Neuronal stem cell (in vitro differentiated cells): ENCODE results near the gene SEC23A.

Experiments
- DNase-seq: peaks from one replicate; pipeline ENCODE4 v3.0.0-alpha.2; 2013; ENCODE audit warnings: low spot score
- H2AFZ ChIP-seq: one replicate; pipeline ENCODE4 v1.6.1; 2013; ENCODE audit warnings: mild to moderate bottlenecking, low read length, inconsistent platforms
- H2AK5ac ChIP-seq: 2 replicates; pipeline ENCODE4 v1.6.1; 2013; ENCODE audit warnings: low read depth, mild to moderate bottlenecking, inconsistent platforms, low read length, moderate library complexity, mixed read lengths
- H2BK120ac ChIP-seq: 2 replicates; pipeline ENCODE4 v1.6.1; 2013; ENCODE audit warnings: low read depth, mild to moderate bottlenecking, inconsistent platforms, low read length, moderate library complexity, mixed read lengths
- H2BK12ac ChIP-seq: one replicate; pipeline ENCODE4 v1.6.1; 2013; ENCODE audit warnings: low read length, inconsistent platforms
- H2BK15ac ChIP-seq: 2 replicates; pipeline ENCODE4 v1.6.1; 2013; ENCODE audit warnings: mild to moderate bottlenecking, low read length, inconsistent platforms, mixed read lengths
- H2BK5ac ChIP-seq: one replicate; pipeline ENCODE4 v1.6.1; 2013; ENCODE audit warnings: inconsistent platforms, mild to moderate bottlenecking, low read length, moderate library complexity
- H3K14ac ChIP-seq: one replicate; pipeline ENCODE4 v1.6.1; 2013; ENCODE audit warnings: low read length, inconsistent platforms
- H3K18ac ChIP-seq: 2 replicates; pipeline ENCODE4 v1.6.1; 2013; ENCODE audit warnings: low read length, inconsistent platforms
- H3K23ac ChIP-seq: 2 replicates; pipeline ENCODE4 v1.6.1; 2013; ENCODE audit warnings: low read depth, mild to moderate bottlenecking, mixed read lengths, low read length, inconsistent platforms; ENCODE audit not compliant: poor library complexity
- H3K27ac ChIP-seq: replicated peaks from 3 replicates; pipeline ENCODE4 v1.5.1; 2013; ENCODE audit warnings: low read length, inconsistent platforms
- H3K27me3 ChIP-seq, 3 experiments: 2 replicates each; pipeline ENCODE4 v1.6.1; 2013; ENCODE audit warnings: low read length in 3 of 3, mild to moderate bottlenecking in 2 of 3, inconsistent platforms in 1 of 3, low read depth in 1 of 3, mixed read lengths in 1 of 3, moderate library complexity in 1 of 3; ENCODE audit not compliant: control insufficient read depth in 3 of 3, insufficient read depth in 3 of 3
- H3K36me3 ChIP-seq, 2 donors: replicated peaks in 1 of 2; 2 replicates each; pipeline ENCODE4 v1.6.1; 2013; ENCODE audit warnings: low read length in 2 of 2; ENCODE audit not compliant: control insufficient read depth in 2 of 2, insufficient read depth in 2 of 2
- H3K4ac ChIP-seq: 2 replicates; pipeline ENCODE4 v1.6.1; 2013; ENCODE audit warnings: inconsistent platforms, mild to moderate bottlenecking, low read length, moderate library complexity
- H3K4me1 ChIP-seq, 2 donors: 1 replicate in 1 of 2; 2 replicates in 1 of 2; pipeline ENCODE4 v1.6.1; 2013; ENCODE audit warnings: low read length in 2 of 2, low read depth in 1 of 2; ENCODE audit not compliant: control insufficient read depth in 2 of 2, insufficient read depth in 1 of 2
- H3K4me2 ChIP-seq: one replicate; pipeline ENCODE4 v1.6.1; 2013; ENCODE audit warnings: mild to moderate bottlenecking, low read length, inconsistent platforms; ENCODE audit not compliant: insufficient read depth, poor library complexity, severe bottlenecking
- H3K4me3 ChIP-seq, 2 donors: 2 replicates each; pipeline ENCODE4 v1.5.1; 2013; ENCODE audit warnings: low read length in 2 of 2, mild to moderate bottlenecking in 2 of 2, inconsistent platforms in 1 of 2, moderate library complexity in 1 of 2
- H3K79me1 ChIP-seq: one replicate; pipeline ENCODE4 v1.6.1; 2013; ENCODE audit warnings: low read depth, mild to moderate bottlenecking, inconsistent platforms, low read length, moderate library complexity
- H3K9ac ChIP-seq: one replicate; pipeline ENCODE4 v1.6.1; 2013; ENCODE audit warnings: mild to moderate bottlenecking, low read depth, low read length, inconsistent platforms; ENCODE audit not compliant: poor library complexity
- H3K9me3 ChIP-seq, 2 donors: replicated peaks in 1 of 2; 2 replicates each; pipeline versions ENCODE3 to v1.6.1; 2013; ENCODE audit warnings: low read length in 2 of 2, mild to moderate bottlenecking in 2 of 2, inconsistent platforms in 1 of 2, low read depth in 1 of 2, mixed read lengths in 1 of 2, moderate library complexity in 1 of 2; ENCODE audit not compliant: control insufficient read depth in 2 of 2, insufficient read depth in 1 of 2
- H4K8ac ChIP-seq: one replicate; pipeline ENCODE4 v1.6.1; 2013; ENCODE audit warnings: low read depth, mild to moderate bottlenecking, inconsistent platforms, low read length, moderate library complexity
- H4K91ac ChIP-seq: one replicate; pipeline ENCODE4 v1.6.1; 2013; ENCODE audit warnings: low read length, low read depth, mild to moderate bottlenecking, inconsistent platforms; ENCODE audit not compliant: poor library complexity
- WGBS, 2 donors: extraction: QIAGEN DNeasy Blood & Tissue Kit; methylation state at CpG; one replicate each; pipeline ENCODE4 v1.1.7; 2013; ENCODE audit warnings: missing lambda C conversion rate in 2 of 2, mixed read lengths in 1 of 2; ENCODE audit not compliant: insufficient read length in 2 of 2, insufficient replicate concordance in 1 of 2; ENCODE audit errors: extremely low coverage in 2 of 2; 5-methylcytosine and 5-hydroxymethylcytosine counted together

The SEC23A gene

DNA sequence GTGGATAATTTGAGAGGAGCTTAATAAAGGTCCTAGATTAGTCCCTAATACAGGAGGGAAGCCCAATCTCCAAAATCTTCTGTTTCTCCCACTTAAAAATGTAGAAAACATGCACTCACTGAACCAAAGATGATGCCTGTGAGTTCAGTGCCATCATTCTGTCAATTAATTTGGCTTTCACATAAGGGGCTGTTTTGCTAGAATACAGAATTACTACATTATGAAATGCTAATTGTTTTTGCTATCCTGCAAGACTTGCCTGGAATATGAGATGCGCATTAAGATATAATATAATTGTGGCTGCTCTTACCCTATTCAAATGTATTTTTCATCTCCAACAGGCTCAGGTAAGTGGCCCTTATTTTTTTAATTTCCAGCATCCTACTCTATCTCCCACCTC, 111.7 kb downstream of the SEC23A start:
- Histone ChIP-seq H3K23ac (no peak overlapping the region), H3K36me3 (no peaks in the 10 kb centered on the region), H3K79me1 (no peaks in the 10 kb centered on the region), H3K4me1 (peaks cover 0 to 5% of the 10 kb centered on the region in 2 donors), H3K4ac (no peak overlapping the region), H2BK120ac (no peak overlapping the region), H2BK12ac (no peak overlapping the region), H4K91ac (no peak overlapping the region), H2BK5ac (no peak overlapping the region), H3K4me3 (no peak overlapping the region), H2AFZ (no peak overlapping the region), H2AK5ac (no peak overlapping the region), H3K27me3 (no peaks in the 10 kb centered on the region), H2BK15ac (no peak overlapping the region), H3K9me3 (peaks cover 0 to 2% of the 10 kb centered on the region in 2 donors), H3K18ac (no peak overlapping the region), H3K27ac (no peak overlapping the region), H3K9ac (no peak overlapping the region), H4K8ac (no peak overlapping the region), H3K4me2 (no peak overlapping the region), H3K14ac (no peak overlapping the region)
- no peak for DNase-seq
- WGBS, 2 donors, result no CpG with 5 or more reads among the region's 1 CpG

DNA sequence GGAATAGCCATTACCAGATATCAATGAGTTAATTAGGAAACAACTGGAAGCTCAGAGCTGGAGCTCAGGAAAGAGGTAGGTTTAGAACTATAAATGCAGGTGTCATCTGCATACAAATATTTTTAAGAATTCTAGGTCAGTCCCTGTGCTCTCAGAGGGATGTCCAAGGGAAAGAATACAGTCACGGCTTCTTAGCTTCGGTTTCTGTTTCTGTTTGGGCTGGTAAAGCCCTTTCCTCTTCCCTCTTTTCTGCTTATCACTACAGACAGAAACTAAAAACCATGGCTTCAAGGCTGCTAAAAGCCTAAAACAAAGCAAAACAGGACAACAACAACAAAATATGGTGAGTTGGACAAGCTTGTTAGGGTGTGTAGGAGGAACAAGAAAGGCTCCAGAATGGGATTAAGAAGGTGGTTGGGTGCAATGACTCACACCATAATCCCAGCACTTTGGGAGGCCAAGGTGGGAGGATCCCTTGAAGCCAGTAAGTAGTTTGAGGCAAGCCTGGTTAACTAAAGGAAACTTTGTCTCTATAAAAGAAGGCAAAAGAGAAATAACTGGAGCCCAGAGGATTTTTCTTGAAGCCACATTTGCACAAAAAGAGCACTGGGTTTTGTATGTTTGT, 113.0 kb downstream of the SEC23A start:
- peaks cover 0 to 2% of the 10 kb centered on the region in 2 donors for H3K9me3 ChIP-seq
- H2BK12ac ChIP-seq, result no peak overlapping the region
- H3K4me2 ChIP-seq, result no peak overlapping the region
- H4K8ac ChIP-seq, result no peak overlapping the region
- no peak overlapping the region for H3K27ac ChIP-seq
- no peaks in the 10 kb centered on the region for H3K36me3 ChIP-seq
- no peak overlapping the region for H2BK120ac ChIP-seq
- H2BK5ac ChIP-seq, result no peak overlapping the region
- H3K4ac ChIP-seq, result no peak overlapping the region
- no peak overlapping the region for H4K91ac ChIP-seq
- WGBS, 2 donors, result no CpG with 5 or more reads among the region's 2 CpGs
- peaks cover 0 to 4% of the 10 kb centered on the region in 2 donors for H3K4me1 ChIP-seq
- H3K14ac ChIP-seq, result no peak overlapping the region
- H3K27me3 ChIP-seq, result no peaks in the 10 kb centered on the region
- no peak overlapping the region for H2AK5ac ChIP-seq
- H2AFZ ChIP-seq, result no peak overlapping the region
- no peak overlapping the region for H3K18ac ChIP-seq
- no peak for DNase-seq
- no peak overlapping the region for H2BK15ac ChIP-seq
- no peak overlapping the region for H3K9ac ChIP-seq
- H3K23ac ChIP-seq, result no peak overlapping the region
- no peaks in the 10 kb centered on the region for H3K79me1 ChIP-seq
- no peak overlapping the region for H3K4me3 ChIP-seq

DNA sequence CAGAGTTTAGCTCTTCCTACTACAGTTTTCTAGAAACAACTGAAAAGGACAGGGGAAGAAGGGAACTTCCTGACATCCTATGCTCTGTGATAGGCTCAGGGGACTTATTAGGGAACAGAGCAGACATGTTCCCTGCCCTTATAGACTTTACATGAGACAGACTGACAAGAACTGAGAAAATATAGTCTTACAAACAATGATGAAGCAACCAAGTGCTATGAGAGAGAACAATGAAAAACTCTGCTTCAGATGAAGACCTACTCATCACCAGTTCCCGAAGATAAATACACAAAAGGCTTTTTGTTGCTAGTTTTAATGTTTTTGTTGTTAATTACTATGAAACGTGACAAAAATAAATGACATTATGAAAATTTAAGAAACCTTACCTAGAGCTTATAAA, 115.3 kb downstream of the SEC23A start:
- Histone ChIP-seq H3K14ac (no peak overlapping the region), H3K27ac (no peak overlapping the region), H3K9ac (no peak overlapping the region), H3K18ac (no peak overlapping the region), H2AK5ac (no peak overlapping the region), H3K23ac (no peak overlapping the region), H4K8ac (no peak overlapping the region), H2BK12ac (no peak overlapping the region), H2AFZ (no peak overlapping the region), H4K91ac (no peak overlapping the region), H3K36me3 (no peaks in the 10 kb centered on the region), H3K4me2 (no peak overlapping the region), H3K4me1 (no peaks in the 10 kb centered on the region), H3K79me1 (no peaks in the 10 kb centered on the region), H2BK120ac (no peak overlapping the region), H3K27me3 (peaks cover 0 to 2% (median 0%) of the 10 kb centered on the region in 3 experiments), H3K4me3 (no peak overlapping the region), H3K9me3 (peaks cover 0 to 2% of the 10 kb centered on the region in 2 donors), H2BK15ac (no peak overlapping the region), H2BK5ac (no peak overlapping the region), H3K4ac (no peak overlapping the region)
- DNase-seq, result no peak
- no CpG with 5 or more reads among the region's 2 CpGs for WGBS, 2 donors

DNA sequence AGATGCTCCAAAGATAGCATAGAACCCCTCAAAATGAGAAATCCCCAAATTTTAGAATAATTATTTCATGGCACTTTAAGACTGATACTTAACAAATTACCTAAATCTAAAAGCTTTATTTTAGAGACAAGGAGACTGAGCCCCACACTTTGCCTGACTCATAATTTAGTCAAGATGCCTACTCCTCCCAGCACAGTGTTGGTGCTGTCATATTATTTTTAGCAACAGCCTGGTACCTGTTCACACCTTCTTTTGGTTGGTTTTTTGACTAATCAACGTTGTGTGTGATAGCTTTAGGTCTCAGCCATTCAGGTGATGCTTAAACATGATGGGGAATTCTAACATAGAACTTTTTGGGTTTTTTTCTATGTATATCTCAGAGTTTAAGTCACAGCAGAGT, 120.2 kb downstream of the SEC23A start:
- DNase-seq, result no peak
- no peaks in the 10 kb centered on the region for H3K79me1 ChIP-seq
- no peak overlapping the region for H4K91ac ChIP-seq
- no peak overlapping the region for H3K14ac ChIP-seq
- no CpG with 5 or more reads among the region's 1 CpG for WGBS, 2 donors
- no peak overlapping the region for H3K4ac ChIP-seq
- no peak overlapping the region for H2AK5ac ChIP-seq
- H3K9me3 ChIP-seq, result no peaks in the 10 kb centered on the region
- H3K9ac ChIP-seq, result no peak overlapping the region
- H3K27ac ChIP-seq, result no peak overlapping the region
- H2BK5ac ChIP-seq, result no peak overlapping the region
- peaks cover 0 to 2% (median 0%) of the 10 kb centered on the region in 3 experiments for H3K27me3 ChIP-seq
- H2AFZ ChIP-seq, result no peak overlapping the region
- H4K8ac ChIP-seq, result no peak overlapping the region
- H3K4me2 ChIP-seq, result no peak overlapping the region
- no peaks in the 10 kb centered on the region for H3K36me3 ChIP-seq
- H3K23ac ChIP-seq, result no peak overlapping the region
- H3K4me3 ChIP-seq, result no peak overlapping the region
- H3K4me1 ChIP-seq, result no peaks in the 10 kb centered on the region
- no peak overlapping the region for H2BK120ac ChIP-seq
- H3K18ac ChIP-seq, result no peak overlapping the region
- H2BK12ac ChIP-seq, result no peak overlapping the region
- no peak overlapping the region for H2BK15ac ChIP-seq
